Kidney glomerular epithelial cell (primary cell): ENCODE data around the gene LYL1.

Source experiments
- DNase-seq: peaks from one replicate; lab custom pipeline; 2025; lab: John Stamatoyannopoulos, UW

LYL1 gene

GRCh38 chr19:13104848-13105711 is 2.4 kb upstream of the LYL1 start:
- no peak for DNase-seq

DNA sequence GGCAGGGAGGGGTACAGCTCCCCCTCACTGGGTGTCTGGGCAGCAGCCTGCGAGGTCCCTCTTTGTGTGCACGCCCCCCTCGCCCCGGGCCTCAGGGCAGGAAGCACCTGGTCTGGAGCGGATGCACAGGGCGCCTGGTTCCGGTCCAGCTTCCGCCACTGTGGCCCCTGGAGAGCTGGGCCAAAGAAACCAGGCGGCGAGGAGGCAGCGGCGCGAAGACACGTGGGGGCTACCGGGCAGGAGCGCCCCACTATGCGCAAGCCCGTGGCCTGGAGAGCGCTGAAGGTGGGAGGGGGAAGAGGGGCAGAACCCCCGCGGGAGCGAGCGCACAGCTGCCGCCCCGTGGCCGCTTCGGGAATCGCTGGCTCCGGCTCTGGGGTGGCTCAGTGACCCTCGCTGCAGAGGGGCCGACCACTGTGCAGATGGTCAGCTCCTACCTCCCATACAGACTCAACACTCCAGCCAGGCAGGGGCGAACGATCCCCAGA is 1.7 kb upstream of the LYL1 start:
- no peak for DNase-seq

DNA sequence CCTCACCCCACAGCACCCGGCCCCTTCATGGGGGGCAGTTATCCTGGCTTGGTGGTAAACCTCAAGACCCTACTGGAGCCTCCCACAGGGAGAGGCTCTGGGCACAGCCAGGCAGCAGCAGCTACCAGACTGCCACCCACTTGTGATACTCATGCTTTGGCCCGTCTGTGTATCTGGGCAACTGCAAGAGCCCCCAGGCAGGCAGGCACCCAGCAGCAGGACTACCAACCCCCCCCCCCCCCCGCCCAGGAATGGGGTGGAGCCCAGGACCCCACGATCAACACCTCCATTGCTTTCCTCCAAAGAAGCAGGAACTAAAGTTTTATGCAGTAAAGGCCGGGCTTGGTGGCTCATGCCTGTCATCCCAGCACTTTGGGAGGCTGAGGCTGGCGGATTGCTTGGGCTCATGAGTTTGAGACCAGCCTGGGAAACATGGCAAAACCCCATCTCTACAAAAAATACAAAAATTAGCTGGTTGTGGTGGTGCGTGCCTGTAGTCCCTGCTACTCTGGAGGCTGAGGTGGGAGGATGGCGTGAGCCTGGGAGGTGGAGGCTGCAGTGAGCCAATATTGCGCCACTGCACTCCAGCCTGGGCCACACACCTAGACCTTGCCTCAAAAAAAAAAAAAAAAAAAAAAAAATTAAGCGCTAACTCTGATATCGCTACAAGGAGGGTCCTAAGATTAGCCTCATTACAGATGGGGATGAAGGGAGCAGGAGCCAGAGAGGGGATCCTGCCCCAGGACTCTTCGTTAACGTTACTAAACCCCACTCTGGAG is 1.1 kb upstream of the LYL1 start:
- DNase-seq = no peak

- DNase-seq = no peak
These were observed 317 bp downstream of the LYL1 start for GRCh38 chr19:13102416-13102665.

GRCh38 chr19:13101590-13102415 is 855 bp downstream of the LYL1 start:
- DNase-seq = no peak

DNA sequence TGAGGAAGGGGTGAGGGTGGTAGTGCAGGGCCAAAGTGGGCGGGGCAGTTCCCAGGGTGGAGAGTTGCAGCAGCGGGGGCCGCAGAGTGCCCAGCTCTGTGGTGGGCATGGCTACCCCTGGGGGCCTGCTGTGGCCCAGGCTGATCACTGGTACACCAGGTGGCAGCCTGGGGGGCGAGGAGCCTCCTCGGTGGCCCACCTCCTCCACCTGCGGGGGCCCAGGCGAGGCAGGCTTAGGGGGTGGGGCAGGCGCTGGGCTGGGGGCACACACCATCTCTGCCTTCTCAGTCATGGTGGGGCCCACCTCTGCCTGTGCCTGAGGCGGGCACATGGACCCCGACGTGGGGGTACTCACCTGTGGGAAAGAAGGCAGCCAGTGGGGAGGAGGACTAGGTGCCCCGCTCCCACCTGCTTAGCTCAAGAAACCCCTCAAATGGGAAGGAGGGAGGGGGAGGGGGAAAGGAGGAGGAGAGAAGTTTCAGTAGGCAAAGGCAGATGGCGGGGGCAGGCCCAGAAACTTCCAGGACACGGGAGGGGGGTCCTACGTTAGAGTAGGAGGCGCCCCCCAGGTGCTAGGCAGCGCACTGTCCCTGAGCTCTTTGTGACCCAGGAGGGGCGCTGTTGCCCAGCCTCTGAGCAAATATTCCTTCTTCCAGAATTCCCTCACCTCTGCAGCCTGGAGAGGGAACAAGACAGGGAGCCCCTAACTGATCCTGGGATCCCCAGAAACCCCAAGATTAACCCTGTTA is 1.6 kb downstream of the LYL1 start:
- DNase-seq = no peak

DNA sequence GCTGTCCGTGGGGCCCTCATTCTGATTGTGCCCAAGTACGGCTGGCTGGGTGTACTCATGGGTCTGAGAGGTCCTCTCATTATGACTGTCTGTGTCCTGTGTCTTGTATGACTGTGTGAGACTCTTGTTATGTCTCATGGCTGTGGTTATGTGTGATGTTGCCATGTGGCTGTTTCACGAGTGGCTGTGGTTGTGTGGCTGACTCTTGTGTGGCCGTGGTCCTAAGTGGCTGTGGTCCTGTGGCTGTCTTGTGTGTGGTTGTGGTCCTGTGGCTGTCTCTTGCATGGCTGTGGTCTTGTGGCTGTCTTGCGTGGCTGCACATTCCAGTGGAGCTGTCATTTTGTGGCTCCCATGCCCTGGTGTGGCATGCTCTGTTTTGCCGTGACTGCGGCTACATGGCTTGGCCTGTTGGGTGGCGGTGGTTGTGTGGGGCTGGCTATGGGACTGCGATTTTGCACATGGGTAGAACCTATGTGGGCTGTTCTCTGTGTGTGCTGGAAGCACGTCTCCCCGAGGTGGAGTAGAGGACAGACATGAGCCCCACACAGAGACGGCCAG is 2.5 kb downstream of the LYL1 start:
- no peak for DNase-seq

GRCh38 chr19:13099073-13099999 is 3.3 kb downstream of the LYL1 start:
- DNase-seq = no peak

DNA sequence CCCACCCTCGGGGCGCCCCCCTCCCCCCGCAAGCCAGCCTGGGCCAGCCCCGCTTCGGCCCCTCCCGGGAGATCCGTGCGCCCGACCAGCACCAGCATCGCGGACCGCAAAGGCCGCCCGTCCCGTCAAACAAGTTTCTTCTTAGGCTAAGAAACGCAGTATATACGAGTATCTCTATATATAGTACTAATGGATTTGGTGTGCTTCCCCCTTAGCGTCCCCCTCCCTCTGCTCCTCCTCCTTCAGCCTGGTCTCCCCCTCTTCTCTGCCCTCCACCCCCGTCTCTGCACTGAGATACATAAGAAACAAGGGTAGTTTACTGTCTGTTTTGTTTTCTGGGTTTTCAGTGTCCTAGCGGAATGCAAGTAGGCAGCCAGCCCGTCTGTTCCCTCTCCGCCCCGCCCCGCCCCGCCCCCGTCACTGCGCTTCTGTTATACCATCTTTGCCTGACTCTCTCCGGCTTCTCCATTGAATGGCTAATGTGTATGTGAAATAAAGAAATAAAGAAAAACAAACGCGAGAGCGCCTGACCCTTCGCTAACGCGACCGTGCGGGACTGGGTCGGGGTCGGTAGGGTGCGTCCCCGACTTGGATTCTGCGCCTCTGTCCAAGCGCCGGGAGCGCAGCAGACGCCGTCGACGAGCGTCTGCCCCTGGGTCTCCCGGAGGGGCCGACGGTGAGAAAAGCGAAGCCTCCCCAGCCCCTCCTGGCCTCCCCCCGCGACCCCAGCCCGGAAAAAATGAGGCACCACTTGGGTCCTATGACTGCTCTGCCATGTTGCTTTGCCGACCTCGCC is 4.2 kb downstream of the LYL1 start:
- DNase-seq = no peak

DNA sequence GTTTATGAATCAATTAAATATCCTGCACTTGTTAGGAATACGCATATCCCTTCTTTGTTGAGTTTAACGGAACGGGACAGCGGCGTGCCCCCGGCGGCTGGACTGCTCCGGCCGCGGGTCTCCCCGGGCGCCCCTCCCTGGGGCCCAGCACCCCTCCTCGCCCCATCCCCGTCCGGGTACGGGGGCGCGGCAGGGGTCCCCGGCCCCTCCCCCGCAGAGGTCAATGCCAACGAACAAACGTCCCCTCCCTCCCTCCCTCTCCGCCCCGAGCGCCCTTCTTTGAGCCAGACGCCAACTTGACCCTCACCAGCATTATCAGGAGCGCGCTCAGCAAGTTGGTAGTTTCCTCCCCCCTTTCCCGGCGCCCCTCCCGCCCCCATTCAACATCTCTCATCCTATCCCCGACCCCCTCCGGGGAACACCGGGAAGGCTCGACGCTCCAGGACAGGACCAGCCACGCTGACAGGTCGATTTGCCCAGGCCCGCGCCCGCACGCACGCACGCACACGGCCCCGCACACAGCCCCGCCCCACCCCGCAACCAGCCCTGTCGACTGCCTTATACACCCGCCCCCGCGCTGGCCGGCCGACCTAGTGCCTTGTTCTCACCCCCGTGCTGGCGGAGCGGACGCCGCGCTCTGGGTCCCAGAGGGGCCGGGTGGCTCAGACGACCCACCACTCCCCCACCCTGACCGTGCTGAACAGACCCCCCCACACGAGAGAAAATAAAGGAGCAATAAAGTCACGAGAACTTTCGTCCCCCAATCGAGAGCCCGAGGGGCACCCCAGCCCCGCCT is 5.0 kb downstream of the LYL1 start:
- DNase-seq = no peak

GRCh38 chr19:13097033-13097462 is 5.6 kb downstream of the LYL1 start:
- DNase-seq = no peak

DNA sequence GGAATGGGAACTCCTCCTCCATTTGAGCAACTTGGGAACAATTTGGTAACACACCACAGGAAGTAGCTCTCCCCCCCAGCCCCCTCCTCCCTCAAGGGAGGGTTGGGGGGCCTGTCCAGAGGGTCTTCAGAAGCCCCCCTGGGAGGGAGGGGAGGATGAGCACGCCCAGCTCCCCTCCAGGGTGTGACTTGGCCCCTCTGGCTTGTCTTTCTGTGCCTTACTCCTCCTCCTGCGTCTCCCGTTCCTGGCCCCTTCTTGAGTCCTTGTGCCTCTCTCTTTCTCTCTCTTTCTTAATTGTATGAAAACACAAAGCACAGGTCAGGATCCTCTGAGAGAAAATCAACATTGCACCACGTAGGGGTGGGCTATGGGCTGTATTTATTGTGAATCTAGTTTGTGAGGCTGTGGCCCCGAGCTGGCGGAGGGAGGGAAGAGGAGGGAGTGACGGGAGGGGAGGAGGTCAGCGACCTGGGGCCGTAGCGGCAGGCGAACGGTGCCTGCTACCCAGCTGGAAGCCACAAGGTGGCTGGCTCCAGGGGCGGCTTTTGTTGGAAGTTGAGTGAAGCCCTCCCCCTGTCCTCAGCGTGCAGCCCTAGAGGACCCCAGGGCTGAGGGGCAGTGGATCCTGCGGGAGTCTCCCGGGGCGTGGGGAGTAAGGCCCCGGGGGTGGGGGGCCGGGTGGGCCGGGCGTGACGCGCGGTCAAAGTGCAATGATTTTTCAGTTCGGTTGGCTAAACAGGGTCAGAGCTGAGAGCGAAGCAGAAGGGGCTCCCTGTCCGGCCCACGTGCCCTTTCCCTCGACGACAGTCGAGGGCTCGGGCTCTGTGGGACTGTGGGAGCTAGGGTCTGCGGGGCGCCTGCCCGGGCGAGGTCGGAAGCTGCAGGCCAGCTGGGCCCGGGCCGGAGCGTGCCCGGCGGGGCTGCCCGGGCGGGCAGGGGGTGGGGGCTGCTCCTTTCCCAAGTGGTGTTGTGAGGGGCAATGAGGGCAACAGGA is 6.4 kb downstream of the LYL1 start:
- DNase-seq = no peak

DNA sequence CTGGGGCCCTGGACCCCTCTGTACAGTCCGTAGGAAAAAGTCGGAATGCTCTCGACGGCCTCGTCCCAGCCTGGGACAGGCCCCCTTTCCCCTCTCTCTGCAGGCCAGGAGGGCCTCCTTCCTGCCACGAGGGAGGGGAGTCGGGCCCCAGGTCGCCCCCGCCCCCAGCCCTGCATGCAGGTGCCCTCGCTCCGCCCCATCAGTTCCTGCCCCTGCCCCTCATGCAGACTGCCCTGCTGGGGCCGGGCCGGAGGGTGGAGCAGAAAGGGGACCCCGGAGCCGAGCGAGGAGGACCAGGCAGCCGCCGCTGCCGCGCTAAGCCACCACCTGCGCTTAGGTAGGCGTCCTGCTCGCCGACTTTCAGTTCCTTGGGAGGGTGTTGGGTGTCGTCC is 7.3 kb downstream of the LYL1 start:
- no peak for DNase-seq

- no peak for DNase-seq
These were observed 7.8 kb downstream of the LYL1 start for GRCh38 chr19:13094771-13095392.

GRCh38 chr19:13094106-13094504 is 8.6 kb downstream of the LYL1 start:
- DNase-seq = no peak

- DNase-seq = peak; percentile 52
These were observed 9.1 kb downstream of the LYL1 start for GRCh38 chr19:13093407-13094105.
